Right atrium auricular region (tissue), 2 donors: Measurements from ENCODE around the gene SOBP. TPM values are rescaled to one million over a fixed set of nuclear protein-coding genes. Genes with fewer than 3 reads are reported as not detected.

Experiments used
- DNase-seq: peaks from one replicate; pipeline ENCODE4 v3.0.0-alpha.2; 2019; ENCODE audit warnings: low spot score
- H3K27ac ChIP-seq, 2 donors: fragments of 200-600 bp; sonication (generic); 1 replicate in 1 of 2; 2 replicates in 1 of 2; pipeline ENCODE4 v1.5.1; 2016 to 2019
- H3K27me3 ChIP-seq, 2 donors: fragments of 200-600 bp; sonication (generic); one replicate each; pipeline versions ENCODE4 v1.5.1 to v1.6.0; 2017 to 2019
- H3K36me3 ChIP-seq: fragments of 200-600 bp; sonication (generic); one replicate; pipeline ENCODE4 v1.5.1; 2016
- H3K4me1 ChIP-seq, 2 donors: fragments of 200-600 bp; sonication (generic); one replicate each; pipeline versions ENCODE4 v1.5.1 to v1.6.0; 2017 to 2019
- H3K4me3 ChIP-seq, 2 donors: fragments of 200-600 bp; sonication (generic); 1 replicate in 1 of 2; 2 replicates in 1 of 2; pipeline ENCODE4 v1.5.1; 2017 to 2019; ENCODE audit warnings: mild to moderate bottlenecking in 1 of 2, moderate library complexity in 1 of 2
- H3K9me3 ChIP-seq, 2 donors: fragments of 200-600 bp; sonication (generic); one replicate each; pipeline ENCODE4 v1.5.1; 2019
- CTCF ChIP-seq, 2 donors: fragments of 200-600 bp; sonication (generic); IDR thresholded peaks; one replicate each; pipeline ENCODE4 v1.5.1; 2019; ENCODE audit warnings: antibody characterized with exemption in 2 of 2
- total RNA-seq, 2 donors: library from RNA; depleted of rRNA; stranded (reverse); fragments of >200 nt; gene quantifications; one replicate each; pipeline ENCODE4 v1.1.0, GENCODE V29; 2016

The SOBP gene
- total RNA-seq, 2 donors from 2014 or later: 8.2 to 8.5 TPM

- Histone ChIP-seq H3K36me3 (no peaks in the 10 kb centered on the region), H3K4me1 (peaks cover 0 to 28% of the 10 kb centered on the region in 2 donors), H3K27ac (peak overlapping the region; percentile 8 to 18), H3K27me3 (no peaks in the 10 kb centered on the region), H3K4me3 (no peak overlapping the region), H3K9me3 (no peaks in the 10 kb centered on the region)
- no peak for TF ChIP-seq CTCF (IDR thresholded peaks at IDR 0.05)
- DNase-seq: no peak
Observed at GRCh38 chr6:107534571-107535141, 44.7 kb downstream of the SOBP start.

- DNase-seq: no peak
- Histone ChIP-seq H3K4me3 (no peak overlapping the region), H3K9me3 (no peaks in the 10 kb centered on the region), H3K27ac (no peak overlapping the region), H3K4me1 (peaks cover 0 to 28% of the 10 kb centered on the region in 2 donors), H3K36me3 (no peaks in the 10 kb centered on the region), H3K27me3 (no peaks in the 10 kb centered on the region)
- no peak for TF ChIP-seq CTCF (IDR thresholded peaks at IDR 0.05)
Observed at GRCh38 chr6:107535626-107536025, 45.7 kb downstream of the SOBP start.

GRCh38 chr6:107536180-107536961 lies 46.5 kb downstream of the SOBP start:
- Histone ChIP-seq H3K4me3 (no peak overlapping the region), H3K27ac (no peak overlapping the region), H3K27me3 (no peaks in the 10 kb centered on the region), H3K4me1 (peaks cover 0 to 28% of the 10 kb centered on the region in 2 donors), H3K36me3 (no peaks in the 10 kb centered on the region), H3K9me3 (no peaks in the 10 kb centered on the region)
- DNase-seq: no peak
- TF ChIP-seq CTCF (IDR thresholded peaks at IDR 0.05): no peak

- TF ChIP-seq CTCF (IDR thresholded peaks at IDR 0.05): no peak
- Histone ChIP-seq H3K27ac (no peak overlapping the region), H3K27me3 (no peaks in the 10 kb centered on the region), H3K9me3 (no peaks in the 10 kb centered on the region), H3K4me3 (no peak overlapping the region), H3K4me1 (peaks cover 0 to 30% of the 10 kb centered on the region in 2 donors), H3K36me3 (no peaks in the 10 kb centered on the region)
- DNase-seq: no peak
Observed at GRCh38 chr6:107537559-107537958, 47.6 kb downstream of the SOBP start.

- H3K27me3 ChIP-seq: no peaks in the 10 kb centered on the region
- peaks cover 0 to 34% of the 10 kb centered on the region in 2 donors for H3K4me1 ChIP-seq
- H3K4me3 ChIP-seq: no peak overlapping the region
- no peak for TF ChIP-seq CTCF (IDR thresholded peaks at IDR 0.05)
- DNase-seq: no peak
- H3K36me3 ChIP-seq: no peaks in the 10 kb centered on the region
- no peak overlapping the region for H3K27ac ChIP-seq
- H3K9me3 ChIP-seq: no peaks in the 10 kb centered on the region
Observed at GRCh38 chr6:107538856-107539387, 49.0 kb downstream of the SOBP start.
